Pons (tissue), 1 donor: ENCODE data around the gene FAM24A.

Experiments
- DNase-seq: peaks from one replicate; pipeline ENCODE4 v3.0.0-alpha.2; 2016; ENCODE audit warnings: low spot score

The FAM24A gene

DNA sequence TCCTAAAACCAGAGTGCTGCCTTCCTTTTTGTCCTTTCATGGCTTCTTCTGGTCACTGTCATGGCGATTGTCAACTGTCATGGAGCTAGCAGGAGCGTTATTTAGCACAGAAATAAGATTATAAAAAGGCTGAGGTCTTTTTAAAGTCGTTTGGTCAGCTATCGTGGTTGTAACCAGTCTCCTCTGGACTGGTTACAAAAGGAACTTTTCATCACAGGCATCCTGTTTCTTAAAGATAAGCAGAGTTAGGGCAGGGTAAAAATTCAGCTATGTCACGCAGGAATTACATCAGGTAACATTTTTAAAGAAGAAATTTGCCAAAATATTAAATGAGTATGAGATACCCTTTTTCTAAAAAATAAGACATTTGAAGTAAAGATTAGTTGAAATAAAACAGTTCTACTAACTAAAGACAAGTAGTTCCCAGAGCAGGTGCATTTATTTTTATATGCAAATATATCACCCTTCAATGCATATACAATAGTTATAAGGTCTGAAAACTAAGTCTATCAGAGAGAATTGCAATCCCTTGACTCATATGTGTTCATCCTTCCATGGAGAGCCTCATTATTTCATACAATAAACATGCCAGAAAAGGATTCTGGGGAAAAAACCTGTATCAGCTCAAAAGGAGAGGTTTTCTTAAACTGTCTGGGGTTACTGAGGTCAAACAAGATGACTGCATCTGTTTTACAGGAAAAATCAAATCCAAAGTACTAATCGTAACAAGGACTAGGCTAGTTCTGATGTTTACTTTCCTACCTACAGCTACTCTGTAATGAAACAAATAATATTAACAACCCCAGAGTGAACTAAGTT lies 20.9 kb downstream of the FAM24A start:
- no peak for DNase-seq

DNA sequence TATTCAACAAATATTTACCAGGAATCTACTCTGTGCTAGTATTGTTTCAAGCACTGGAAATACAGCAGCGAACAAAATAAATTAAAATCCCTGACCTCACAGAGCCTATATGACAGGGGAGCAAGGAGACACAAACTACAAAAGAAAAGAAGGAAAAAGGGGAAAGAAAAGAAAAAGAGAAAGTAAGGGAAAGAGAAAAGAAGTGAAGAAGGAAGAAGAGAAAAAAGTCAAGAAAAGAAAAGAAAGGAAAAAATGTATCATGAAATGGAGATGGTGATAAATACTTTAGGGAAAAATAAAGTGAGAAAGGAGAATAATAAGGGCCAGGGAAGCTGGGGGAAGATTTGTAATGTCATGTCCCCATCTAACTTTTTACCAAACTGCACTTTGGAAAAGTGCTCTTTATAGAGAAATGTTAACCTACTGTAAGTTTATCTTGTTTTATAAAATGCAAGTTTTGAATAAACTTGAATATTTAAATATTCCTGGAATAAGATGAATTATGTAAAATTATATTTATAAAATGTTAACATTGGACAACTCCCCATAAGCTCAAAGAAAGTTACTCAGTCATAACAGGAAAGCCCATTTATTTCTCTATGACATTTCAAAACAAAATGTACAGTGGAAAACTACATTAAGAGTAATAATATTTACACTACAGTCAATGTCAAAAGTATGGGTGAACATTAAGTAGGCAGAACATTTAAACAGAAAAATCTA lies 28.9 kb downstream of the FAM24A start:
- DNase-seq, result no peak

DNA sequence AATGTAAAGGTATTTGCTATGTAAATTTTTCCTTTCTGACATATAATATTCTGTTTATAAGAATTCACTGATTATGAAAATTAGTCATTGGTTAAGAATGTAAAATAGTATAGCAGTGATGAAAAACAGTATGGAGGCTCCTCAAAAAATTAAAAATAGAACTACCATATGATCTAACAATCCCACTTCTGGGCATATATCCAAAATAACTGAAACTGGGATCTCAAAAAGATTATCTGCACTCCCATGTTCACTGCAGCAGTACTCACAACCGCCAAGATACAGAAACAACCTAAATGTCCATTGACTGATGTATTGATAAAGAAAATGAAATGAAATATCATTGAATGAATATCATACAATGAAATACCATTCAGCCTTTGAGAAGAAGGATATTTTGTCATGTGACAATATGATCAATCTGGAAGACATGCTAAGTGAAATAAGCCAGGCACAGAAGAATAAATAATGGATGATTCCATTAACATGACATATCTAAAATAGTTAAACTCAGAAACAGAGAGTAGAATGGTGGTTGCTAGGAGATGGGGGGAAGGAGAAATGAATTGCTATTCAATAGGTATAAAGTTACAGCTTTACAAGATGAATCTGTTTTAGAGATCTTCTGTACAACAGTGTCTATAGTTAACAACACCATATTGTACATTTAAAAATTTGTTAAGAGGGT lies 29.6 kb downstream of the FAM24A start:
- DNase-seq, result no peak

- no peak for DNase-seq
These were observed 38.9 kb downstream of the FAM24A start for GRCh38 chr10:122949296-122949695.

GRCh38 chr10:122953902-122954730 lies 43.7 kb downstream of the FAM24A start, which contains the start of gene C10orf88:
Gene C10orf88 (minus strand): TSS chr10:122954227. CDS start chr10:122954178, 49 bp downstream.
- DNase-seq, result peak; percentile 98

DNA sequence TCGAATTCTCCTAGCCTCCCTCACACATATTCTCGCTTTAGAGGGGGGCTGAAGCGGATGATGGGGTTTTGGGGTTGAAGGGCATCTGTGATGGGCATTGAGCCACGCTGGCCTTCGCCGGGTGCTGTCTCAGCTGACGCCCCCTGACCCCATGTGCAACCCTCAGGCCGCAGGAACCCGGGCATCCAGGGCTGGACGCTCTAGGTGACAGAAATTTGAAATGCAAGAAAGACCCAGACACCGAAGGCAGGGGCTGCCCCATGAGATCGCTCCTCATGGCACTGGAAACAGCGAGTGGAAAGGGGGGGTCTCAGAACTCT lies 44.3 kb downstream of the FAM24A start:
- no peak for DNase-seq

DNA sequence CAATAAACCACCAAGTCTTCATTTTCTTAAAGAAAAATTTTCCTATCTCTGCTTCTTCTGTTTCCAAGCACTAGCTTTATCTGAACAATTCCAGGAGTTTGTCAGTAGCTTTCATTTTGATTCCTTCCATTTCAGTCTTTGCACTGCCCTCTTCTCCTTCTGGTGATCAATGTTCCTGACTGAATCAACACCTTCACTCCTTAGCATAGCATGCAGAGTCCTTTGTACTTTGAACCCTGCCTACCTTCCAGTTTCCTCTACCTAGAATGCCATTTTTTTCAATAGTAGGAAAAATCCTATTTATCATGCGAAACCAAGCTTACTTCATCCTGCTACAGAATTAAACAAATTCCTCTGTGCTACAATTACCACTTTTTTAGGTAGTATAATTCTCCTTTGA lies 45.5 kb downstream of the FAM24A start:
- DNase-seq, result no peak

GRCh38 chr10:122957474-122957873 lies 47.1 kb downstream of the FAM24A start:
- DNase-seq, result no peak

DNA sequence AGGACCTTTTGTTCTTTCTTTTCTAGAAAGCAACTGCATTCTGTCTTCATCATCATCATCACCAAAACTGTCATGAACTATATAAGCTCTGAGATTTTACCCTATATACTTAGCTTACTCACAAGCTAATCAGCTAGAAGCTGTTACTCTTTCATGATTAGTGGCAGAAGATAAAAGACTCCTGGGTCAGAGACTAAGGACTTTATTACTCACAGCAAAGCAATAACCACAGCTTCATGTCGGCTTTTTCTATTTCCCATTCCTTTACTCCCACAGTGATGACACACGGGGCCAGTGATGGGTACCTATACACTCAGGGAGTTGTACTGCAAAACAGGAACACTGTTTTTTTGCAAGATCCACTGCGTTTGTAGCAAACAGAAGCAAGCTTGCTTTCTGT lies 52.0 kb downstream of the FAM24A start:
- DNase-seq, result no peak
